LNCaP clone FGC (cell line): Measurements from ENCODE around the gene DNM1.

ENCODE experiments used
- DNase-seq: peaks from one replicate; pipeline ENCODE4 v3.0.0-alpha.2; 2011; ENCODE audit warnings: low read depth
- H3K4me3 ChIP-seq: 2 replicates; pipeline ENCODE4 v1.5.1; 2011; ENCODE audit warnings: mild to moderate bottlenecking, low read depth, low read length, control low read depth
- TF ChIP-seq, protein P1 (sequence below): IDR thresholded peaks from 2 replicates; pipeline ENCODE4 v1.5.1; 2012; ENCODE audit warnings: mild to moderate bottlenecking; ENCODE audit not compliant: control insufficient read depth, insufficient read depth; ENCODE audit errors: extremely low read depth

The DNM1 gene

DNA sequence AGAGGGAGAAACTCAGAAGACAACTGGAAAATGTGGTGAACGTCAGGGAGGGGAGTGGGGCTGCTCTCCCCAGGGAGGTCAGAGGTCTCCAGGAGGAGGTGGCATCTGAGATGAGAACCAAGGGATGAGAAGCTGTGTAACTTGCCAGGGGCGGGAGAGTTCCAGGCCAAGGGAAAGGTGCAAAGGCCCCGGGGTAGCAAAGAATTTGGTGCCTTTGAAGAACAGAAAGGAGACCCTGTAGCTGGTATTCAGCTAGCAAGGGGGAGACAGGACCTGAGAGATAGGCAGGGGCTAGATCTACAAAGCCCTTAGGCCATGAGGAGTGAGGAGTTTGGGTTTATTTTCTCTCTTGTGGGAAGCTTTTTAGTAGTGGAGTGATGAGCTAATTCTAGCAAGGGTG is 3.3 kb downstream of the DNM1 start:
- H3K4me3 ChIP-seq = no peak overlapping the region
- TF ChIP-seq, protein P1, sequence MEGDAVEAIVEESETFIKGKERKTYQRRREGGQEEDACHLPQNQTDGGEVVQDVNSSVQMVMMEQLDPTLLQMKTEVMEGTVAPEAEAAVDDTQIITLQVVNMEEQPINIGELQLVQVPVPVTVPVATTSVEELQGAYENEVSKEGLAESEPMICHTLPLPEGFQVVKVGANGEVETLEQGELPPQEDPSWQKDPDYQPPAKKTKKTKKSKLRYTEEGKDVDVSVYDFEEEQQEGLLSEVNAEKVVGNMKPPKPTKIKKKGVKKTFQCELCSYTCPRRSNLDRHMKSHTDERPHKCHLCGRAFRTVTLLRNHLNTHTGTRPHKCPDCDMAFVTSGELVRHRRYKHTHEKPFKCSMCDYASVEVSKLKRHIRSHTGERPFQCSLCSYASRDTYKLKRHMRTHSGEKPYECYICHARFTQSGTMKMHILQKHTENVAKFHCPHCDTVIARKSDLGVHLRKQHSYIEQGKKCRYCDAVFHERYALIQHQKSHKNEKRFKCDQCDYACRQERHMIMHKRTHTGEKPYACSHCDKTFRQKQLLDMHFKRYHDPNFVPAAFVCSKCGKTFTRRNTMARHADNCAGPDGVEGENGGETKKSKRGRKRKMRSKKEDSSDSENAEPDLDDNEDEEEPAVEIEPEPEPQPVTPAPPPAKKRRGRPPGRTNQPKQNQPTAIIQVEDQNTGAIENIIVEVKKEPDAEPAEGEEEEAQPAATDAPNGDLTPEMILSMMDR = no peak
- no peak for DNase-seq

DNA sequence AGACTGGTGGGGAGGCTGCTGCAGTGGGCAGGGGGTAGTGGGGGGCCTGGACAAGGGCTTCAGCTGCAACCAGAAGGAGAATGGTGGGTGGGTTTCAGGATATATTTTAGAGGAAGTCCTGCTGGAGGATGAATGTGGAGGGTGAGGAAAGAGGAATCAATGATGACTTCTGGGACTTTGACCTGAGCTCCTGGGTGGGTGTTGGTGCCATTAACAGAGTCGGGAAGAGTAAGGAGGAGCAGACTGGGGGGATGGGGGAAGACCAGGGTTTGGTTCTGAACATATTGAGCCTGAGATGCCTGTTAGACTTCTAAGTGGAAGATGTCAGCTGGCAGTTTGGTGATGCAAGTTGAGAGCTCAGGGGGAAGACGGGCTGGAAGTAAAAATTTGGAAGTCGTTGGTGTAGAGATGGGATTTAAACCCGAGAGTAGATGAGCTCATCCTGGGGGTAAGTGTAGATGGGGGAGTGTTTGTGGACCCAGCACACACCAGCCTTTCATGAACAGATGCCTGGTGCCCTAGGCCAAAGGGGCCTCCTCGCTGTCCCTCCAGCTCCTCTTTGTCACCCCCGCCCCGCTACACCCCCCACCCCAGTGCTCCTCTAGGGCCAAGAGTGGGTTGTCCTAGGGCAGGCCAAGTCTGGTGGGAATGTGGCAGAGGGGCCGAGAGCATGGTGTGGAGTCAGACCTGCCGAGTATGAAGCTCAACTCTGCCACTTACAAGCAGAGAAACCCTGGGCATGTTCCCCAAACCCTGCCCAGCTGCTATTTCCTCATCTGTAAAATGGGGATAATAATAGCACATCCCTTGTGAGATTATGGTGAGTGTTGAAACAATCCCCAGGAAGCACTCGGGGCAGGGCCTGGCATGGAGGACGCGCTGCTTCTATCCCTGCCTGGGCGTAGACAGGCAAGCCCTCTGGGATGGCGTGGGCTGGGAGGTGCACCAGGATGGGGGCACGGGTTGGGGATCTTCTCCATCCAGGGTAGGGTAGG is 4.0 kb downstream of the DNM1 start:
- TF ChIP-seq, protein P1 = no peak
- DNase-seq = no peak
- H3K4me3 ChIP-seq = no peak overlapping the region

DNA sequence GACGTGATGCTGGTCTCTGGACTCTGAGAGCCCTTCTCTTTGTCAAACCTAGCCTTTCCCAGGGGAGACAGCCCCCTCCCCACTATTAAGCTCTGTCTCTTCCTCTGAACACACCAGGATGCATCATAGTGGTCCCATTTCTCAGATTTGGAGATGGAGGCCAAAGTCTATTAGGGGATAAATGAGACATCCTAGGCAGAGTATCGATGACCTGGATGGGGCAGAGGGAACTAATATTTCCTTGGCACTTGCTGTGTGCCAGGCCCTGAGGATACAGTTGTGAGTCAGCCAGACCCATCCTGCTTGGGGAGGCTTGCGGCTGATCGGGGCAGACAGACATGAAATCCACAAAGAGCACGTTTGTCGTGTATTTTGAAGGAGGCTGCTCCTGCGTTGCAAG is 5.2 kb downstream of the DNM1 start:
- H3K4me3 ChIP-seq = no peak overlapping the region
- no peak for DNase-seq
- TF ChIP-seq, protein P1 = no peak

DNA sequence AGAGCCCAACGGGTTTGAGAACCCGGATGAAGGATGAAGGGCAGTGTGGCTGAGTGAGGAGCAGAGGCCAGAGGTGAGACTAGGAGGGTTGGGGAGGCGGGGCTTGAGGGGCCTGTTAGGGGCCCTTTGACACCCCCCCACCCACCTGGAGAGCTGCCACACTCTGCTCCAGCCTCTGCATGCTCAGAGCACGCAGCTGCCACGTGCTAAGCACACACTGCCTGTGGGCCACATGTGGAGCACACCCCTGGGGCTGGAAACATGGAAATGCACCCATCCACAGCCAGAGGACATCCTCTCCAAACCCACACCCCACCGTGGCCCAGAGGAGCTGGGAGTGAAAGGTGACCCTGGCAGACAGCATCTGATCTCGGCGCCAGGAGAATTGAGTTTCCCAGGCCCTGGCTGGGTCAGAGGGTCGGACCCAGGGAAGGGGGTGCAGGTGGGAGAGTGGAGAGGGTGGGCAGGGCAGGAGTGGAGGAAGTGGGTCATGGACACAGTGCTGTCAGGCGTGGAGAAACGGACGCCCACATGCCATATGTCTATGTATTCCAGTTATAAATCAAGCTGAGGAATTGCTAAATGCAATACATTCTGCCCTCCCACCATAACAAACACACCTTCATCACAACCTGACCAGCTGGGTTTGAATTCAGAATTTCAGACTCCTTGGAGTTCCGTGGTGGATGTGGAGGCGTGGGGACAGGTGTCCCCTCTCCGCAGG is 5.9 kb downstream of the DNM1 start:
- no peak for DNase-seq
- TF ChIP-seq, protein P1 = no peak
- no peak overlapping the region for H3K4me3 ChIP-seq

DNA sequence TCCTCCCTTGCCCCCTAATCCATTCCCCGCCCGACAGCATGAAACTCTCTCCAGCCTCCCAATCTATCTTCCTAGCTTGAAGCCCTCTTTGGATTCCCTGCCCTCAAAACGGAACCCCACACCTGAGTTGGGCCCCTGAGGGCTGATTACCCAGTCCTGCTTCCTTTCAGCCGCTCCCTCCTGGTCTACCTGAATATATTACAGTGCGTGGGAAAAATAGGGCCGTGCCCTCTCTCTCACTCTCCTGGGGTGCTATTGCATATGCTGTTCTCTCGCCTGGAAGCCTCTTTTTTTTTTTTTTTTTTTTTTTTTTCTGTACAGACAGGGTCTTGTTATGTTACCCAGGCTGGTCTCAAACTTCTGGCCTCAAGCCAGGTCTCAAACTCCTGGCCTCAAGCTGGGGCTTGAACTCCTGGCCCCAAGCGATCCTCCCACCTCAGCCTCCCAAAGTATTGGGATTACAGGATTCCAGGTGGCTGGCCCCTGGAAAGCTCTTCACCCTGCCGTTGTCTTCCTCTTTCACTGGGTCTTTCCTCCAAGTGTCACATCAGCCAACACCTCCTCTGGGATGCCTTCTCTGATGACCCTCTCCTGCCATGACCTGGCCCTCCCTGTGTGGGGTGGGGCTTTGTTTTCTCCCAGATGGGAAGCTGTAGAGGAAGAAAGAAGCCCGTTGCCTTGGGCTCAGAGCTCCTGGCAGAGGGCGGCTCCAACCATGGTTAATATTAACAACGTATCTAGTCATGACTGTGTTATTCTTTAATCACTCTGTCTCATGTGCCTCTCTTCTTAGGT is 8.2 kb downstream of the DNM1 start:
- no peak overlapping the region for H3K4me3 ChIP-seq
- TF ChIP-seq, protein P1 = no peak
- no peak for DNase-seq

DNA sequence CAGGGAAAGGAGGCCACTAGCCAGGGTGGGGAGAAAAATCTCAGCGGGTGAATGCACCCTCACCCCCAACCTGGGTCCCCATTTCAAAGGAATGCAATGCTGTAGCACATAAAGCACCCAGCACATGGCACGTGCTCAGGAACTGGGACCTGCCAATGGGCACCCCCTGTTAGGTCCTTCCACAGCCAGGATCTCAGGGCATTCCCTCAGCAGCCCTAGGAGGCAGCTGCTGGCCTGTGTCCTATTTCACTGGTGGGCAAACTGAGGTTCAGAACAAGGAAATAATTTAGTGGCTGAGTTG is 8.8 kb downstream of the DNM1 start:
- DNase-seq = no peak
- no peak overlapping the region for H3K4me3 ChIP-seq
- TF ChIP-seq, protein P1 = no peak
